ENCODE results near the gene MSH3.

MSH3 gene

GRCh38 chr5:80654391-80655230 lies at the start of gene MSH3, which contains the start of gene DHFR:
Gene MSH3, plus strand, starts transcription at chr5:80654652. Its CDS starts 76 bp downstream, at chr5:80654728.
Gene DHFR, minus strand, starts transcription at chr5:80654983. Its CDS starts 494 bp downstream, at chr5:80654489.
- DNase-seq (ENCODE audit: low read depth in 2 of 2): peak; percentile 58 to 84

GRCh38 chr5:80607343-80607742 lies 47.1 kb upstream of the MSH3 start:
- no peak for DNase-seq (ENCODE audit: low read depth in 2 of 2)

- no peak for DNase-seq (ENCODE audit: low read depth in 2 of 2)
These were observed 46.6 kb upstream of the MSH3 start for GRCh38 chr5:80607832-80608231.

GRCh38 chr5:80608731-80609130 lies 45.7 kb upstream of the MSH3 start:
- no peak for DNase-seq (ENCODE audit: low read depth in 2 of 2)

GRCh38 chr5:80609692-80610091 lies 44.8 kb upstream of the MSH3 start:
- no peak for DNase-seq (ENCODE audit: low read depth in 2 of 2)

- DNase-seq (ENCODE audit: low read depth in 2 of 2): no peak
These were observed 39.1 kb upstream of the MSH3 start for GRCh38 chr5:80615266-80615914.

GRCh38 chr5:80618438-80618837 lies 36.0 kb upstream of the MSH3 start:
- DNase-seq (ENCODE audit: low read depth in 2 of 2): no peak

- DNase-seq (ENCODE audit: low read depth in 2 of 2): no peak
These were observed 35.4 kb upstream of the MSH3 start for GRCh38 chr5:80619086-80619485.

- no peak for DNase-seq (ENCODE audit: low read depth in 2 of 2)
These were observed 34.2 kb upstream of the MSH3 start for GRCh38 chr5:80620211-80620610.

- no peak for DNase-seq (ENCODE audit: low read depth in 2 of 2)
These were observed 31.7 kb upstream of the MSH3 start for GRCh38 chr5:80622756-80623155.

GRCh38 chr5:80623999-80624398 lies 30.5 kb upstream of the MSH3 start:
- no peak for DNase-seq (ENCODE audit: low read depth in 2 of 2)

- no peak for DNase-seq (ENCODE audit: low read depth in 2 of 2)
These were observed 29.2 kb upstream of the MSH3 start for GRCh38 chr5:80625230-80625629.

GRCh38 chr5:80629281-80629680 lies 25.2 kb upstream of the MSH3 start:
- DNase-seq (ENCODE audit: low read depth in 2 of 2): no peak

- DNase-seq (ENCODE audit: low read depth in 2 of 2): no peak
These were observed 22.9 kb upstream of the MSH3 start for GRCh38 chr5:80631278-80632259.

GRCh38 chr5:80632700-80633099 lies 21.8 kb upstream of the MSH3 start:
- no peak for DNase-seq (ENCODE audit: low read depth in 2 of 2)

GRCh38 chr5:80634193-80634592 lies 20.3 kb upstream of the MSH3 start:
- DNase-seq (ENCODE audit: low read depth in 2 of 2): no peak

GRCh38 chr5:80641353-80641752 lies 13.1 kb upstream of the MSH3 start:
- DNase-seq (ENCODE audit: low read depth in 2 of 2): no peak

GRCh38 chr5:80644900-80645299 lies 9.6 kb upstream of the MSH3 start:
- no peak for DNase-seq (ENCODE audit: low read depth in 2 of 2)

GRCh38 chr5:80646926-80647325 lies 7.5 kb upstream of the MSH3 start:
- no peak for DNase-seq (ENCODE audit: low read depth in 2 of 2)

- no peak for DNase-seq (ENCODE audit: low read depth in 2 of 2)
These were observed 950 bp upstream of the MSH3 start for GRCh38 chr5:80653502-80653901.

- peak in 1 of 2 donors; percentile 0 for DNase-seq (ENCODE audit: low read depth in 2 of 2)
These were observed 430 bp upstream of the MSH3 start for GRCh38 chr5:80654054-80654390.

- no peak for DNase-seq (ENCODE audit: low read depth in 2 of 2)
These were observed 851 bp downstream of the MSH3 start for GRCh38 chr5:80655231-80655774.
